HG03159 (cell line): ENCODE measurements around the gene C11orf71.

Source experiments
- ATAC-seq: cut with Tn5 transposase; IDR thresholded peaks from one replicate; pipeline ENCODE4 v1.9.1; 2021; ENCODE audit warnings: mild to moderate bottlenecking, moderate library complexity; ENCODE audit not compliant: unreplicated experiment

Gene C11orf71, protein sequence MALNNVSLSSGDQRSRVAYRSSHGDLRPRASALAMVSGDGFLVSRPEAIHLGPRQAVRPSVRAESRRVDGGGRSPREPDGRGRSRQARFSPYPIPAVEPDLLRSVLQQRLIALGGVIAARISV

DNA sequence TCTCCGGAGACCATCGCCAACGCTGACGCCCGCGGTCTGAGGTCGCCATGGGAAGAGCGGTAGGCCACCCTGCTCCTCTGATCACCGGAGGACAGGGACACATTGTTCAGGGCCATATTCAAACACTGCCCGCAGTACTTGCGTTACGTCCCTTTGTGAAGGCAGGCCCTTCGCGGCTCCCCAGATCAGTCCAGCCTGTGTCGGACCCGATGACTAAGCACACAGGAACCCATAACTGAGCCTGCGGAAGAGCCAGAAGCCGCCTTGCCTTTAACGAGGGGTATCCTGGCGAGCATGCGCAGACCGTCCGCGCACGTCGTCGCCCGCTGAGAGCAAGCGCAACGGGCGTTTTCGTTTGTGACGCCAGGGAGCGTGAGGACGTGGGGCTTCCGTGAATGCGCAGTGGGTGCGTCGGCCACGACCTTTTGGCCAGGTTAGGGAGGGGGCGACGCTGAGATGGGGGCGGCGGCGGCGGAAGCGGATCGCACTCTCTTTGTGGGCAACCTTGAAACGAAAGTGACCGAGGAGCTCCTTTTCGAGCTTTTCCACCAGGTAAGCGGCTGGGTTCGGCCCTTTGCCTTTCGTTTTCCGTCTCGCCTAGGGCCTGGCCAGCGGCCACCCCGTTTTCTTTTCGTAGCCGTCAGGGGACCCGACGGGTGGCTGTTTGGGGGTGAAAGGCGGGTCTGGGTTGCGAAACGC lies at the start of gene C11orf71, which contains the start of gene RBM7:
Gene C11orf71, minus strand, starts transcription at position 296 of the 699 bp plus-strand sequence. Its CDS starts 180 bp downstream, at position 116.
Gene RBM7, plus strand, starts transcription at position 451 of the 699 bp plus-strand sequence. Its CDS starts 6 bp downstream, at position 457.
- ATAC-seq: peak; percentile 95

DNA sequence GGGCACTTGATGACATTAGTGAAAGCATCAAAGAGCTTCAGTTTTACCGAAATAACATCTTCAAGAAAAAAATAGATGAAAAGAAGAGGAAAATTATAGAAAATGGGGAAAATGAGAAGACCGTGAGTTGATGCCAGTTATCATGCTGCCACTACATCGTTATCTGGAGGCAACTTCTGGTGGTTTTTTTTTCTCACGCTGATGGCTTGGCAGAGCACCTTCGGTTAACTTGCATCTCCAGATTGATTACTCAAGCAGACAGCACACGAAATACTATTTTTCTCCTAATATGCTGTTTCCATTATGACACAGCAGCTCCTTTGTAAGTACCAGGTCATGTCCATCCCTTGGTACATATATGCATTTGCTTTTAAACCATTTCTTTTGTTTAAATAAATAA lies 49.5 kb upstream of the C11orf71 start:
- ATAC-seq: no peak

DNA sequence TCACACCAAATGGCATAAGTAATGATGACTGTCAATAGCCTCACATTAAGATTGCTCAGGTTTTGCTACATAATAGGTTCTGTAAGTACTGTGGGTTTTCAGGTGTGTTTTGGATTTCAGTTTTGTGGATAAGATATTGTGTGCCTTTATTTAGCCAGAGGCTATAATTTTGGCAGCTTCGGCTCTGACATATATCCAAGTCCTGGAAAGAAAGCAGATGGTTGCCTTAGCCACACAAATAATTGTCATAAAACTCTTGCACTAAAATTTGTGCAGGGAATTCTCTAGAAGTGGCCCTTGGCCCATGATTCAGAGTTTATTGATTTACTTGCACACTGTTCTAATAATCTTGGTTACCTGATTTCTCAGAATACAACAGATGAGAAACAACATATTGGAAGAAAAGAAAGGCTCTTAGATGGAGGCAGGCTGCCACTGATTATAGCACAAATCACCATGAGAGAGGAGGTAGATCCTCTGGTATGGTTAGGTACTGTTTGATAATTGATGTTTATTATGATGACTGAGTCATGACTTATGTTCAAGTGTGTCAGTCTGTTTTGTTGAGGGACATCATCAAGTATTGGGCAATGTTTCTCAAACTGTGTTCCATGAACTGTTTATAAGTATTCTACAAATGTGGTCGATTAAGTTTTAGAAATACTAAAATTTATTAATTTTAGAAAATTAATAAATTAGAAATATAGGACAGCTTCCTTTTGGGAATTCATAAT lies 48.6 kb upstream of the C11orf71 start:
- no peak for ATAC-seq

DNA sequence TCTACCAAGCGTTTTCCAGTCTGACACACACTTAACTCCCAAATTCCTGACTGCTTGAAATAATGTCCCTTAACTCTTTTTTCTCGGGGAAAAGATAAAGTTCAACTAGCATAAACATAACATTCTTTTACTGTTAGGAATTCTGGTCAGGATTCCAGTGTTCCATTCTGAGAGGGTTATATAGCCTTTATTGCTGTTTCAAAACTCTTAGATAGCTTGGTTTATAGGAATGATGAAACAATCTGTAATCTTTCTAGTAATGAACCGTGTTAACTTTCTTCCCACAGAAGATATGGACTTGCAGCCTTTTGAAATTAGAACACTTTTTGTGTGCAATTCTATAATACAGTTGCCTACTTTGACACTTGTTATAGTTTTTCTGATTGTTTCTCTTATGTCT lies 47.6 kb upstream of the C11orf71 start:
- ATAC-seq: no peak

DNA sequence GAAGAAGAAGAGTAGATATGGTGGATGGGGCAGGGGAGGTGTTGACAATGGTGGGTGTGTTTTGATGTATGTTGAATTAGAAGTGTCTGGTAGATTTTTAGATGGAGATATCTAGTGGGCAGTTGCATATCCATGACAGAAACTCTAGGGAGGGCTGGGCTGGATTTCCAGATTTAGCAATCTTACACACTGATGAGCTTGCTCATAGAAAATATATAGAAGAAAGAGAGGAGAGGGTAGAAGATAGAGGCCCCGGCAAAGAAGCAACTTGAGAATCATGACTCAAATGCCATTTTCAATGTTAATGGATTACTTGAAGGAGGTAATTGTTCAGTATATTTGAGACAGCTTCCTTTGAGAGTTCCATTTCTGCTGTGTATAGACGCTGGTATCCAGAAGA lies 47.1 kb upstream of the C11orf71 start:
- ATAC-seq: no peak

DNA sequence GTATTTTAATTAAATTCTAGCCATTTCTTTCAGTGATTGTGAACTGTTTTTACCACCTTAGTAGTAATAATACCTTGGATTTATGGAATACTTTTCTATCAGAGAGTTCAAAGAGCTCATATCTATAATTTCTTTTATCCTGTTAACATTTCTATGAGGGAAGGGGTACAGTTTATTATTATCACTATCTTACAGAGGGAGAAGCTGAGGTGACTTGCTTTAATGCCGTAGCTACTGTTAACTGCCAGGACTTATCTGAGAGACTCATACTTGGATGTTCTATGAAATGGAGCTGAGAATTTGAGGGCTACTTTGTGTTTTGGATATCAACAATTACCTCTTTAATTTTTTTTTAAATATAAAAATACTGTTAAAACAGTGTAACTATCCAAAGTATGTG lies 42.2 kb upstream of the C11orf71 start:
- no peak for ATAC-seq

DNA sequence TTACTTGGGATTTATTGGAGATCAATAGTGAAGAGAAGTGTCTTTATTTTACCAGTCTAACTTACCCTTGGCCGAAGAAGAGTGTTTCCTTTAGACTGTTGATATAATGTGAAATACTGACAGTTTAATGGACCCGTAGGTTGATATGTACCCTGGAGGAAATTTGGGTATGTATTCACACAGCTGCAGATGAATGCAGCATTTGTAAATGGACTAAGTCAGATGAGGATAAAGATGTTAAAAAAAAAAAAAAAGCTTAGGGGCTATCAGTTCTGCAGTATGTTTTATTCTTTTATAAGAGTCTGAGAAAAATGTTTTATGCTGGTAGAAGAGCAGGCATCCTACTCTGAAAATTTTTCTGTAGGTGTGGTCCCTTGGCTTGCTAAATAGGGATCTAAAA lies 41.6 kb upstream of the C11orf71 start:
- ATAC-seq: no peak

DNA sequence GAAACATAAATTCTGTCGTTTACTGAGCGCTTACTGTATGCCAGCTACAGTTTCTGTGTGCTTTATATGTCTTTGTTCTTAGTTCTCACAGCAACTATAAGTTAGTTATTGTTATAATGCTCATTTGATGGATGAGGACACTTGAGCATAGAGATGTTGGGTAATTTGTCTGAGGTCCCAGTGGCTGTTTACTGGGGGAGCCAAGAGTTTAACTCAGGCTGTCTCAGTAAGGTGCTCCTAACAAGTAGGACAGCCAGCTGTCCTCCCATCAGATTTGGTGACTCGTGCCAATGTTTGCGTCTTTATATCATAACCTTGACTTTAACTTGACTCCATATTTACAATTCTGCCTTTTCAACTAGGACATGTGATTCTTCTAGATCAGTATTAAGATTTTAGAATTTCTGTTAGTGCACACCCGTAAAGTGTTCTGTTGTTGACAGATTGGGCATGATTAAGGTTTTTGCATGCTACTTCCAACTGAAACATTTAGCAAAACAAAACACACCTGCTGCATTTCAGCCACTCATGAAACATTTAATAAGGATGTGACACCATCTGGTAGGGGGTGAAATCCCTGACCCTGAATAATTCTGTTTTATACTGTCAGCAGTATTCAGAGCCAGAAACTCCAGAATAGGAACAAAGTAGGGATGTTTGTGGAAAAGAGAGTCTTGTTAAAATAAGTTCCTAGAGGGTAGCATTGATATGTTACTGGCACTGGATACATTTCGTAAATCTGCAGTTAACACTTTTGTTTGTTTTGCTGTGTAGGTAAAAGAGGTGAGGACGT lies 40.9 kb upstream of the C11orf71 start:
- ATAC-seq: no peak

DNA sequence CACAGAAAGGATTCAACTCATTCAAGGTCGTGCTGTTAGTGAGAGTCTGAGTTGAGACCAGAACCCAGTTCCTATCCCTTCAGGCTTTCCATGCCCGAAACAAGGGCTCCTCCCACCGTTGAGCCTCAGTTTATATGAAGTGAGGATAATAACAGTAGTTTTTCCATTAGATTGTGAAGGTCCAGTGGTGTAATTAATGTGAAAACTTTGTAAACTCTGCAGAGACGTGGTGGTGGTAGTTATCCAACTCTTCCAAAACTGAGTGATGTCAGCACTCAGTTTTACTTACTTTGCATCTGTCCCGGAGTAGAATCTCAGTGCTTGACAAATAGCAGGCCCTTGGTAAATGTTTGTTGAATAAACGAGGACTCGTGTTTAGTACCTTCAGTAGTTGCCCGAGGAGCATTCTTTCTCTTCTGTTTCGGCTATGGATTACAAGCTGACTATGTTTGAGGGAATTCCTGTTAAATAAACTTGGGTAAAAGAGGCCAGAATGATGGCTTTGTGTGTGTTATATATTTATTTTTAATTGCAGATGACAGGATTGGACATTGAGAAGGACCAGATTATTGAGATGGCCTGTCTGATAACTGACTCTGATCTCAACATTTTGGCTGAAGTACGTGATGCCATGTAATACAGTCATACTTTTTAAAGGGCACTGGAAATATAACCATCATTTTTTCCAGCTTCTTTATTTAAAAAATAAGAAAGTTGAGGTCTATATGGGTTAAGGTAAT lies 40.0 kb upstream of the C11orf71 start:
- ATAC-seq: no peak

DNA sequence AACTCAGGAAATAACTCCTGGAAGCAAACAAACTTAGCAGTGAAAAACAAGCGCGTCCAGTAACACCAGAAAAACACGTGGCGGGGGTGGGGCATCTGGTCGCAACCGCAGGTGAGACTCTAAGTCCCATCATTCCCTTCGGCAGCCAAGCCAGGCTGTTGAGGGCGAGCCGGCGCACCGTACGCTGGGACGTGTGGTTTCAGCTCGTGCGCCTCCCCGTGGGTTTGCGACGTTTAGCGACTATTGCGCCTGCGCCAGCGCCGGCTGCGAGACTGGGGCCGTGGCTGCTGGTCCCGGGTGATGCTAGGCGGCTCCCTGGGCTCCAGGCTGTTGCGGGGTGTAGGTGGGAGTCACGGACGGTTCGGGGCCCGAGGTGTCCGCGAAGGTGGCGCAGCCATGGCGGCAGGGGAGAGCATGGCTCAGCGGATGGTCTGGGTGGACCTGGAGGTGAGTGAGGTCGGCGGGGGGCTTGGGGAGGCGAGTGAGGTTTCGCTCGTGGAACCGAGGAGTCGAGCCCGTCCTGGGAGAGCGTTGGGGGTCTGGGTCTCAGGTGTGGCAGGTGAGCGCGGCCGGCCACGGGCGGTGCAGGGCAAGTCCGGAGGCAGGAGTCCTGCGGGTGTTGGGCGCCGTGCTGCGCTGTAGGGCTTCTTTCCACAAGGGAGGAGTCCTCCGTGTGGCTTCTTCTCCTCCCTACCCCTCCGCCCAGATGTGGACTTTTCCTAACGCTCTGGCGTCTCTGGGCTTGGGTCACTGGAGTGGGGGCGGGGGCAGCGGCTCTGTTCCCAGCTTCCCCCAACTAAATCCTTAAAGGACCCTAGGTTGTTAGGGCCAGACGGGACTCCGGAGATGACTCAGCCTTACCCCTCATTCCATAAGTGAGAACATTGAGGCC lies 39.2 kb upstream of the C11orf71 start, which contains the start of gene REXO2:
Gene REXO2, plus strand, starts transcription at position 239 of the 892 bp plus-strand sequence. Its CDS starts 62 bp downstream, at position 301.
- peak; percentile 99 for ATAC-seq

DNA sequence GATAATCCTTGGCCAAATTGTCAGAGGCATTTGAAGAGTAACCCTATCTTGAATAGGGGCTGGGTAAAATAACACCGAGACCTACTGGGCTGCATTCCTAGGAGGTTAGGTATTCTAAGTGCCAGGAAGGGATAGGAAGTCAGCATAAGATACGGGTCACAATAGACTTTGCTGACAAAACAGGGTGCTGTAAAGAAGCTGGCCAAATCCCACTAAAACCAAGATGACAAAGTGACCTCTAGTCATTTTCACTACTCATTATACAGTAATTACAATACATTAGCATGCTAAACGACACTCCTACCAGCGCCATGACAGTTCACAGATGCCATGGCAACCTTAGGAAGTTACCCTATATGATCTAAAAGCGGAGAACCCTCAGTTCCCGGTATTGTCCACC lies 38.0 kb upstream of the C11orf71 start:
- ATAC-seq: no peak

DNA sequence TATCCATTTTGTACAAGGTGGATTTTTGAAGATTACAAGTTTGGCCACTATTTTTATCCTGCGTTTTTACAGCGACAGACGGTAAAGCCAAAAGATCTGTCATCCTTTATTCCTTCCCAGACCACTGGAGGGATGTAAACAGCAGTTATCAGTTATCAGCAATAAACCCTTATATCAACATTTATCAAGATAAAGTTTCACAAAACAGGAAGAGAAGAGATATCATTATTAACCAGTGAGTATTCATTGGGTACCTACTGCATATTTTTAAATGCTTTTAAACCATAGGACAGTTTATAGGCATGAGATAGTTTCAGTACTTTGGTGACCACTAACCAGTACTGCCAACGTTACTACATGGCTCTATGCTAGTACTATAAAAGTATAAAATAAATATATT lies 33.1 kb upstream of the C11orf71 start:
- ATAC-seq: no peak

DNA sequence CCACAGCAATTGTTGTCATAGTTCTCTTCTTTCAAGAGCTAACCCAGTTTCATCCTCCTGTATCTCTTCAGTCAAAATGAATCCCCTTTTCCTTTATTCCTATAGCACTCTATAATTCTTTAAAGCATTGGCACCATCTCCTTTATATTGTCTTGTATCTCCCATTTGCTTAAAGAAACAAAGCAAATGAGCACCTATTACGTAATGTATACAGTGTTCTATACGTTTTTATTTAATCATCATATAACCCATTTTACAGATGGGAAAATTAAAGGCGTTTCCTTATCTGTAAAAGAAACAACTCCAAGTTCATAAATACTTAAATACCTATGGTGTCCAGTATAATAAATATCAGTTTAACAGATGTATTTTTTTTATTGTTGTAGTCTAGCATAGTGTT lies 32.6 kb upstream of the C11orf71 start:
- ATAC-seq: no peak

DNA sequence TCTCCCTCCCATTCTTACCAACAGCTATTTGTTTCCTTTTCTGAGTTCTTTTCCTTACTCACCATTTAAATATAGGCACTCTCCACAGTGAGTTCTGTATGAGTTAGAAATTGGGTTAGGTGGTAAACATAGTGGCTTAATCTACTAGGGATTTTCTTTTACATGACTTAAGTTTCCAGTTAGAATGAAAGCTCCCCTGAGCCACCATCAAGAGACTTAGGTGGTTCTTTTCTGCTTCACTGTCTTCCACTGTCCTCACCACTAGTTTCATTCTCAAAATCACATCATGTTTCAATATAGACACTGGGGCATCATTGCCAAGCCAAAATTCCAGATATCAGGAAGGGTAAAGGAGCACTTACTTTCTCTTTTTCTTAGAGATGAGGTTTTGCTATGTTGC lies 30.0 kb upstream of the C11orf71 start:
- ATAC-seq: no peak

DNA sequence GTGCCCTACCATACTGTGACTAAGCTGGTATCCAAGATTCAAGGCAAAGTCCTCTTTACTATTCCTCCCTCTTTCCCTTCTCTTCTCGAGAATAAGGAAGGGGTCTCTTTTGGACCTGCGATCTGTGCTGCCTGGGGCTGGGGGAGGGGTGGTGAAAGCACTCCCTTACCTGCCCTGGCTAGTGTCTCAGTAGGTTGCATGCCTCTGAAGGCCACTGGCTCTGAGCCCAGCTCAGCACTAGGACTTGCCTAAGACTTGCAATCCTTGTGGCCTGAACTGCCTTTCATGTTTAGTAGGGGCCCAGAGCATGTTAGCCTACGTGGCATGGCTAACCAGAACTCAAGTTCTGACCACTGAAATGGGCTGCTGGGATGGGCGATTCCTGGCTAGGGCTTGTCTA lies 26.0 kb upstream of the C11orf71 start:
- ATAC-seq: no peak

DNA sequence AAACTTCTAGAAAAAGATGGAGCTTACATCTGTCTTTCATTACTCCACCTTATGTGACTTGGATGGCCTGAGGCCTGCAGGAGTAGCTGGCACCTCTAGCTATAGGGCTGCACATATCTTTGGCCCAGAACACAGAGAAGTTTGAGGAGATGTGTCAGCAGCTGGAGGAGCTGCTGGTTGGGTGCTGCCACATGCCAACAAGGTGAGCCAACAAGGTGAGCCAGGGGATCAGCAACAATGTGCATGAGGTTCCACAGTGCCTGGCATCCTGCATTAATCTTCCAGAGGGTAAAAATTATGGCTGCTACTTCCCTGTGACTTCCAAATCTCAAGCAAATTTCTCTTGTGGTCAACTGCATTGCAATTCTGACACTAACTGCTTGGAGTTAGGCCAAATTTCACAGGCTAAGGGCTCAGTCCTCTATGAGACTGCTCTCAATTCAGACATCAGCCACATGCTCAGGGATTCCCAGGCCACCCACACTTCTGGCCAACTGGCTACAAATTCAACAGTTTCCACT lies 16.2 kb upstream of the C11orf71 start:
- ATAC-seq: no peak

DNA sequence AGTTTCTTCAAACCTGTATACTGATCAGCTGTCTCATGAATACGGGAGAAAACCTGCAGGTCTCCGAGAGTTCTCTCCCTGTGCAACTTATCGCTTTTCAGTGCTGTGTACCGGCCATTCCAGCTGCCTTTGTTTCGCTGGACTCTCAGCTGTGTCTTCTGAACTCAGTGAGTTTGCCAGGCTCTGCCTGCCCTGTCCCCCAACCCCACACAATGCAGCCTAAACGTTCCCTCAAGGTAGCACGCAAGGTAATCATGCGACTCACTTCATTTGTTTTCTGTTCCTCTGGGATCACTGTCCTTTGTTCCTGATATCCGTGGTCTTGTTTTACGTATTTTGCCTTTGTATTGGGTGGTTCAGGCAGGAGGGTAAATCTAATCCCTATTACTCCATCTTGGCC lies 13.6 kb upstream of the C11orf71 start:
- ATAC-seq: no peak

DNA sequence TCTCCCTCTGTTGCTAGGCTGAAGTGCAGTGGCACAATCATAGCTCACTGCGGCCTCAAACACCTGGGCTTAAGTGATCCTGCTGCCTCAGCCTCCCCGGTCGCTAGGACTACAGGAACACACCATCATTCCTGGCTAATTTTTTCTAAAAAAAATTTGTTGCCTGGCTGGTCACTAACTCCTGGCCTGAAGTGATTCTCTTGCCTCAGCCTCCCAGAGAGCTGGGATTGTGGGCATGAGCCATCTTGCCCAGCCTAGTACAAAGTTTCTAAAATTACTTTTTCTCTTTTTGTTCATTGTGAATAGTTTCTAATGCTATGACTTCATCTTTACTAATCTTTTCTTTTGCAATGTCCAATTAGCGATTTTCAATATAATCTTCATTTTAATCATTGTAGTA lies 12.6 kb upstream of the C11orf71 start:
- ATAC-seq: no peak

DNA sequence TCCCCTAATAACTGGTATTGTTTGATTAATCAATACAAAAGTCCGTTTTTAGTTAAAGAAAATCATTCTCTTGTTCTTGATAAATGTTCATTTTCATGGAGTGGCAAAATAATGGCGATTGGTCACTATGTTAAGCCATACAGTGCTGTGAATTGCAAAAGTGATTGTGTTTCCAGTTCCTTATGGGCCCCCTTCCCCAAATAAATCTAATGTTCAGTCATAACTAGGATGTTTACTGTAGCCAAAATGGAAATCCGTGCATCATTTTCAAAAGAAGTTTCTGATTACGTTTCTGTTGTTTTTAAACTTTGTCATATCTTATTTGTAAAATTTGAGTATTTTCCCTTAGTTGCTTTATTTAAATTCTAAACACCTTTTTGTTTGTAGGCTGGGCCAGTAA lies 1.0 kb upstream of the C11orf71 start:
- ATAC-seq: no peak
